Smooth muscle cell of bladder (primary cell): Measurements from ENCODE around the gene HSF2. TPM values are rescaled to one million over a fixed set of nuclear protein-coding genes. Genes with fewer than 3 reads are reported as not detected.

Source experiments
- total RNA-seq: library from RNA; depleted of rRNA; stranded (reverse); fragments of >200 nt; gene quantifications from 2 replicates; pipeline ENCODE4 v1.2.3, GENCODE V29; 2014

HSF2 gene, protein sequence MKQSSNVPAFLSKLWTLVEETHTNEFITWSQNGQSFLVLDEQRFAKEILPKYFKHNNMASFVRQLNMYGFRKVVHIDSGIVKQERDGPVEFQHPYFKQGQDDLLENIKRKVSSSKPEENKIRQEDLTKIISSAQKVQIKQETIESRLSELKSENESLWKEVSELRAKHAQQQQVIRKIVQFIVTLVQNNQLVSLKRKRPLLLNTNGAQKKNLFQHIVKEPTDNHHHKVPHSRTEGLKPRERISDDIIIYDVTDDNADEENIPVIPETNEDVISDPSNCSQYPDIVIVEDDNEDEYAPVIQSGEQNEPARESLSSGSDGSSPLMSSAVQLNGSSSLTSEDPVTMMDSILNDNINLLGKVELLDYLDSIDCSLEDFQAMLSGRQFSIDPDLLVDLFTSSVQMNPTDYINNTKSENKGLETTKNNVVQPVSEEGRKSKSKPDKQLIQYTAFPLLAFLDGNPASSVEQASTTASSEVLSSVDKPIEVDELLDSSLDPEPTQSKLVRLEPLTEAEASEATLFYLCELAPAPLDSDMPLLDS
- 20.5 and 21.2 TPM in 2 replicates for total RNA-seq

DNA sequence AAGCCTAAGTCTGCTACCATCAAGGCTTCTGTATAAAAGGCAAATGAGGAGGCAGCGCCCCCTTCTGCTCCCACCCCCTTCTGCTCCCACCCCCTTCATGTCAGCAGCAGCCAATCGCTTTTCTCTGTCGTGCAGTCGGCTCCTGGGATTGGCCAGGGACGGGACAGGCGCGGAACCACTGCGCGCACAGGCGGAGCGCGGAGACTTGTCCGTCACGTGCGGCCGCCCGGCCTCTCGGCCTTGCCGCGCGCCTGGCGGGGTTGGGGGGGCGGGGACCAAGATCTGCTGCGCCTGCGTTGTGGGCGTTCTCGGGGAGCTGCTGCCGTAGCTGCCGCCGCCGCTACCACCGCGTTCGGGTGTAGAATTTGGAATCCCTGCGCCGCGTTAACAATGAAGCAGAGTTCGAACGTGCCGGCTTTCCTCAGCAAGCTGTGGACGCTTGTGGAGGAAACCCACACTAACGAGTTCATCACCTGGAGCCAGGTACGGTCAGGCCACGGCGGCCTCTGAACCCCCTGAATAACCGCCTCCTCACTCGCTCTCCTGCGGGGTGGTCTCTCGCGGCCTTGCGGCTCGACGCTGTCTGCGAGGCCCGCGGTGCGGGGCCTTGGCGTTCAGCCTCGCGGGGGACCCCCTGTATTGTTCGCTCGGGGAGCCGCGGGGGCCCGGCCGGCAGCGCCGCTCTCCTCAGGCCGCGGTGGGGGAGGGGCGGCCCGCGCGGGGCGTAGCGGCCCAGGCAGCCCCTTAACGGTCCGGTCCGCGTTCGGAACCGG, at the start of gene HSF2:
TSS of gene HSF2 (plus strand) at position 305 of the 773 bp plus-strand sequence. CDS start at position 391, 86 bp downstream.

DNA sequence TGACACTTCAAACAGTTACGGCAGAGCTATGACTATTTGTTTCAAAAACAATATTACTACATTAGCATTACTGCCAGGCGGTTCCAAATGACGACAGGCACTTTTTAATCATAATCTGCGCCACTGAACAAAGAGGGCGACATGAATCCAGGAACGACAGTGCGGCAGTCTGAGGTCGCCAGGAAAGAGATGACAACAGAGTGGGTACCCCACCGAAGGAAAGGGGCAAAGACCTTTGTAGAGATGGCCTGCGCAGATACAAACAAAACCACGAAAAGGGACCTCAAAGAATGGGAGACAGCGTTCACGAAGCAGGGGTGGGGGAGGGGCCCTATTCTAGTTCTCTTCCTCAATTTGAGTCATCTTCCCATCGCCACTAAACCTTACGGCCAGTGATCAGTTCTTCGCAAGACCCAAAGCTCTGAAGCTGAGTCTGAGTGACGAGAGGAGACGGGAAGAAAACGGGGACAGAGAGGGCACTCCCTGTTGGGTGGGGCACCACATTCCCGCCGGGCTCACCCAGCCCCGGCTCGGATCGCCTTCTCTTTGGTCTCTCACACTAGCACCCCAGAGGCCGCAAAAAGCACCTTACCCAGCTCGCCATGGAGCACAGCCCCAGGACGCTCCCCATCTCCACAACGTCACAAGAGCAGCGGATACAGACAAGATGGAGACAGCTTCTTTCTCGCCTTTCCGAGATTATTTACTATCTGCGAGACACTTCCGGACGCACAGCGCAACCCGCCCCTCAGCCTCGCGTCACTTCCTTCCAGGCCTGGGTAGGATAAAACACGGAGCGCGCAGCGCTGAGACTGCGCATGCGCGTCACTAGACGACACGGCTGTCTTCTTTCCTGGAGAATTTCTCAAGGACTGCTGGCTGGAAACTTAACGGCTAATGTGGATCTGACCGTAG, 71.9 kb downstream of the HSF2 start, which contains the start of gene SERINC1:
TSS of gene SERINC1 (minus strand) at position 701 of the 915 bp plus-strand sequence. CDS start at position 631, 70 bp downstream.

Other genes starting within 250 kb of the HSF2 start
- gene SERINC1, start 72.2 kb downstream of the HSF2 start, total RNA-seq: 220 and 261 TPM in 2 replicates
- 1.1 and 26.0 TPM in 2 replicates for gene PKIB, start 210.8 kb downstream of the HSF2 start, total RNA-seq